KMS-11 (cell line): Measurements from ENCODE around the gene R3HDM2.
A peak's percentile ranks its signal among the peaks of the same experiment; 100 is the strongest.

Experiments
- H2AFZ ChIP-seq: fragments of 200-600 bp; sonication (generic); 2 replicates; pipeline ENCODE4 v1.6.1; 2016; ENCODE audit warnings: antibody characterized with exemption, mixed run types, low read depth
- H3K27ac ChIP-seq: fragments of 200-600 bp; sonication (generic); 2 replicates; pipeline ENCODE4 v1.6.1; 2016; ENCODE audit warnings: mild to moderate bottlenecking, mixed run types
- H3K27me3 ChIP-seq: fragments of 200-600 bp; sonication (generic); 2 replicates; pipeline ENCODE4 v1.6.1; 2017; ENCODE audit warnings: mild to moderate bottlenecking, low read depth, mixed run types, moderate library complexity; ENCODE audit not compliant: insufficient read depth
- H3K36me3 ChIP-seq: fragments of 200-600 bp; sonication (generic); 2 replicates; pipeline ENCODE4 v1.6.1; 2017; ENCODE audit warnings: mild to moderate bottlenecking, mixed run types; ENCODE audit not compliant: insufficient read depth
- H3K4me1 ChIP-seq: fragments of 200-600 bp; sonication (generic); 2 replicates; pipeline ENCODE4 v1.6.1; 2016; ENCODE audit warnings: mild to moderate bottlenecking, low read depth, mixed run types; ENCODE audit not compliant: poor library complexity, severe bottlenecking
- H3K4me2 ChIP-seq: fragments of 200-600 bp; sonication (generic); 2 replicates; pipeline ENCODE4 v1.7.0; 2016; ENCODE audit warnings: mild to moderate bottlenecking, mixed run types
- H3K4me3 ChIP-seq: fragments of 200-600 bp; sonication (generic); IDR thresholded peaks from 2 replicates; pipeline ENCODE4 v1.6.1; 2017; ENCODE audit warnings: low read depth, low read length, mixed read lengths; ENCODE audit not compliant: insufficient read depth
- H3K79me2 ChIP-seq: fragments of 200-600 bp; sonication (generic); 2 replicates; pipeline ENCODE4 v1.6.1; 2016; ENCODE audit warnings: low read depth, mixed run types; ENCODE audit not compliant: insufficient read depth
- H3K9ac ChIP-seq: fragments of 200-600 bp; sonication (generic); 2 replicates; pipeline ENCODE4 v1.6.1; 2016; ENCODE audit warnings: mild to moderate bottlenecking, mixed run types
- H4K20me1 ChIP-seq: fragments of 200-600 bp; sonication (generic); 2 replicates; pipeline ENCODE4 v1.6.1; 2016; ENCODE audit warnings: mild to moderate bottlenecking, mixed run types; ENCODE audit not compliant: insufficient read depth
- CTCF ChIP-seq: fragments of 200-600 bp; sonication (generic); conservative IDR thresholded peaks from 2 replicates; pipeline ENCODE4 v1.6.1; 2017; ENCODE audit warnings: low read depth, mild to moderate bottlenecking, antibody characterized with exemption, low read length, moderate library complexity, mixed read lengths

The R3HDM2 gene

GRCh38 chr12:57433370-57433769 lies 2.5 kb upstream of the R3HDM2 start:
- TF ChIP-seq CTCF, result no peak

GRCh38 chr12:57431654-57432188 lies 878 bp upstream of the R3HDM2 start:
- Histone ChIP-seq H2AFZ (peak overlapping the region; percentile 88), H3K9ac (peak overlapping the region; percentile 71; the same call in 1 of the 2 replicates), H3K36me3 (no peaks in the 10 kb centered on the region), H3K79me2 (peaks cover 6% of the 10 kb centered on the region; the same call in 1 of the 2 replicates), H3K4me1 (peaks cover 14% of the 10 kb centered on the region), H3K27ac (peak overlapping the region; percentile 64), H3K4me2 (peak overlapping the region; percentile 90), H3K4me3 (no peak overlapping the region), H3K27me3 (no peaks in the 10 kb centered on the region), H4K20me1 (no peaks in the 10 kb centered on the region)
- TF ChIP-seq CTCF, result no peak

More at GRCh38 chr12:57433370-57433769, 2.5 kb upstream of the R3HDM2 start:
- Histone ChIP-seq H3K36me3 (no peaks in the 10 kb centered on the region), H3K4me1 (peaks cover 14% of the 10 kb centered on the region), H2AFZ (no peak overlapping the region), H3K4me3 (no peak overlapping the region), H3K79me2 (peaks cover 6% of the 10 kb centered on the region; the same call in 1 of the 2 replicates), H3K27me3 (no peaks in the 10 kb centered on the region), H3K9ac (no peak overlapping the region), H4K20me1 (no peaks in the 10 kb centered on the region), H3K4me2 (no peak overlapping the region), H3K27ac (no peak overlapping the region)

- Histone ChIP-seq H2AFZ (peak overlapping the region; percentile 58), H3K27ac (peak overlapping the region; percentile 64)
Measured at GRCh38 chr12:57430112-57430930, 522 bp downstream of the R3HDM2 start.

More at GRCh38 chr12:57430112-57430930, 522 bp downstream of the R3HDM2 start:
- peak; percentile 32; the same call in 1 of the 2 replicates for TF ChIP-seq CTCF
- Histone ChIP-seq H3K4me1 (peaks cover 14% of the 10 kb centered on the region), H3K36me3 (no peaks in the 10 kb centered on the region), H3K9ac (peak overlapping the region; percentile 71), H3K27me3 (no peaks in the 10 kb centered on the region), H3K4me3 (no peak overlapping the region), H4K20me1 (no peaks in the 10 kb centered on the region), H3K4me2 (peak overlapping the region; percentile 48), H3K79me2 (peaks cover 6% of the 10 kb centered on the region; the same call in 1 of the 2 replicates)
